ENCODE measurements around the gene PKDREJ.

DNA sequence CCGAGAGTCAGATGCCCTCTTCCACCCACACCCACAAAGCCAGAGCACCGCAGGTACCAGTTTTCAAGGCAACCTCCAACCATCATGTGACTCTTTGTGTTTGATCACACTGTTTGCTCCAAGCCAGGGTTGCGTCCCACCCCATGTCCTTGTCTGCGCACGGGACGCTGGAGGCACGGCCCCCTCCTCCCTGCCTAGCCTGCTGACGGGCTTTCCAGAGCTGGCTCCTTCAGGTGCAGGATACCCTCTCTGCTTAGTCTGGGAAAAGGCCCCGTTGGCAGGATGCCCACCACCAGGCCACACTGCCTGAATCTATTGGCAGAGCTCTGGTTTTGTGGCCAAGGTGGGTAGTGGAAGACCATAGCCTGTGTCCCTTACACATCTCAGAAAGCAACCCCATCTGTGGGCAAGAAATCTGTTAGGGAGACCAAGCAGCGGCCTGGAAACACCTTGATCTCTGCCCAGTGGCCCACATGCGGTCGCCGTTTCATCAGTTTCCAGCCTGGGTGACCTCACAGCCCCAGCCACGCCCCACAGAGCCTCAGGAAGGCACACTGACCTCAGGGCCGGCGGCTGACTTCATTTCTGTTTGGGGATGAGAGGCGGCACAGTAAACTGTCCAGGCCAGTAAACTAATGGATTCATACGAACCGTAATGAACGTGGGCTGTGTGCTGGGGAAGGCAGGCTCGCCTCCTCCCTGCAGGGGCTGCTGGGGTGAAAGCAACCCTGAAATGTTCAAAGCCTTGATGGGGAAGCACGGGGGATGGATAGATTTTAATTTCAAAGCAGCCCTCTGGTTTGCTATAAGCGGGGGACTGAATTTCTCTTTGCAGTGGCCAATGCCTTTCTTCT, 38.9 kb downstream of the PKDREJ start:
- TF ChIP-seq CTCF (IDR thresholded peaks at IDR 0.05) = no peak
- TF ChIP-seq POLR2A (IDR thresholded peaks at IDR 0.05) = no peak

All from upper lobe of left lung (tissue), 4 donors.